ENCODE measurements around the gene FGF7.

FGF7 gene

GRCh38 chr15:49406352-49407118 is 16.5 kb upstream of the FGF7 start:
- H3K27ac ChIP-seq, result no peak overlapping the region
- TF ChIP-seq CTCF (conservative IDR thresholded peaks at IDR 0.05) (no peak), ZFX (IDR thresholded peaks at IDR 0.05) (no peak)

GRCh38 chr15:49410641-49411040 is 12.4 kb upstream of the FGF7 start:
- H3K27ac ChIP-seq, result no peak overlapping the region
- no peak for TF ChIP-seq ZFX (IDR thresholded peaks at IDR 0.05)
- TF ChIP-seq CTCF (conservative IDR thresholded peaks at IDR 0.05), result no peak

- no peak for TF ChIP-seq CTCF (conservative IDR thresholded peaks at IDR 0.05)
- H3K27ac ChIP-seq, result no peak overlapping the region
These were observed 10.2 kb upstream of the FGF7 start for GRCh38 chr15:49412797-49413196.

- TF ChIP-seq ZFX (IDR thresholded peaks at IDR 0.05), result no peak
- no peak for TF ChIP-seq CTCF (conservative IDR thresholded peaks at IDR 0.05)
- no peak overlapping the region for H3K27ac ChIP-seq
These were observed 7.9 kb upstream of the FGF7 start for GRCh38 chr15:49415149-49415548.

- TF ChIP-seq CTCF (conservative IDR thresholded peaks at IDR 0.05), result no peak
- no peak for TF ChIP-seq ZFX (IDR thresholded peaks at IDR 0.05)
- no peak overlapping the region for H3K27ac ChIP-seq
These were observed 7.4 kb upstream of the FGF7 start for GRCh38 chr15:49415638-49416037.

GRCh38 chr15:49418811-49419210 is 4.2 kb upstream of the FGF7 start:
- TF ChIP-seq CTCF (conservative IDR thresholded peaks at IDR 0.05) (no peak), ZFX (IDR thresholded peaks at IDR 0.05) (no peak)

GRCh38 chr15:49421991-49422390 is 1.1 kb upstream of the FGF7 start:
- H3K27ac ChIP-seq, result no peak overlapping the region
- TF ChIP-seq ZFX (IDR thresholded peaks at IDR 0.05) (no peak), CTCF (conservative IDR thresholded peaks at IDR 0.05) (peak; percentile 91)

More at GRCh38 chr15:49418811-49419210, 4.2 kb upstream of the FGF7 start:
- no peak overlapping the region for H3K27ac ChIP-seq
